Endodermal cell (in vitro differentiated cells): Measurements from ENCODE around the gene ADAMTS12. TPM values are rescaled to one million over a fixed set of nuclear protein-coding genes. Genes with fewer than 3 reads are reported as not detected.

ENCODE experiments used
- DNase-seq: peaks from one replicate; pipeline ENCODE4 v3.0.0-alpha.2; 2017
- H3K27ac ChIP-seq: 2 replicates; pipeline ENCODE4 v1.5.1; 2013; ENCODE audit warnings: mild to moderate bottlenecking, low read depth, low read length, moderate library complexity
- H3K27me3 ChIP-seq: 2 replicates; pipeline ENCODE4 v1.6.1; 2013; ENCODE audit warnings: mild to moderate bottlenecking, low read length, moderate library complexity; ENCODE audit not compliant: insufficient read depth, control insufficient read depth, poor library complexity, severe bottlenecking
- H3K36me3 ChIP-seq: 2 replicates; pipeline ENCODE4 v1.7.0; 2013; ENCODE audit warnings: mild to moderate bottlenecking, low read length, moderate library complexity; ENCODE audit not compliant: control insufficient read depth, insufficient read depth
- H3K4me1 ChIP-seq: one replicate; pipeline ENCODE4 v1.7.0; 2013; ENCODE audit warnings: low read length; ENCODE audit not compliant: control insufficient read depth, insufficient read depth
- H3K4me3 ChIP-seq: 2 replicates; pipeline ENCODE4 v1.5.1; 2013; ENCODE audit warnings: mild to moderate bottlenecking, low read length, moderate library complexity
- H3K9ac ChIP-seq: 2 replicates; pipeline ENCODE4 v1.6.1; 2013; ENCODE audit warnings: mild to moderate bottlenecking, low read length, moderate library complexity; ENCODE audit not compliant: poor library complexity, severe bottlenecking; ENCODE audit errors: extremely low read depth
- H3K9me3 ChIP-seq: 2 replicates; pipeline ENCODE4 v1.6.1; 2013; ENCODE audit warnings: mild to moderate bottlenecking, low read length, moderate library complexity; ENCODE audit not compliant: control insufficient read depth
- H3K27ac Mint-ChIP-seq: 2 replicates; pipeline ENCODE4 v1.8.0; 2020; ENCODE audit warnings: mixed read lengths
- H3K27me3 Mint-ChIP-seq: 2 replicates; pipeline ENCODE4 v1.8.0; 2021; ENCODE audit warnings: mild to moderate bottlenecking, mixed read lengths; ENCODE audit not compliant: insufficient read depth
- H3K36me3 Mint-ChIP-seq: 2 replicates; pipeline ENCODE4 v1.8.0; 2020; ENCODE audit warnings: low read depth, mixed read lengths
- H3K4me1 Mint-ChIP-seq: 2 replicates; pipeline ENCODE4 v1.8.0; 2020; ENCODE audit warnings: mixed read lengths
- H3K4me3 Mint-ChIP-seq: 2 replicates; pipeline ENCODE4 v1.8.0; 2020; ENCODE audit warnings: mild to moderate bottlenecking, moderate library complexity, mixed read lengths
- H3K9me3 Mint-ChIP-seq: 2 replicates; pipeline ENCODE4 v1.8.0; 2020; ENCODE audit warnings: mild to moderate bottlenecking, mixed read lengths
- CTCF ChIP-seq: fragments of 200-600 bp; sonication (generic); conservative IDR thresholded peaks from 2 replicates; pipeline ENCODE4 v1.5.0; 2021; ENCODE audit warnings: antibody characterized with exemption, mild to moderate bottlenecking
- WGBS, 2 experiments: methylation state at CpG; one replicate each; pipeline versions ENCODE4 v1.1.5 to v1.1.7; 2013; ENCODE audit warnings: missing lambda C conversion rate in 2 of 2, mixed read lengths in 1 of 2; ENCODE audit not compliant: insufficient coverage in 1 of 2, insufficient read length in 1 of 2; 5-methylcytosine and 5-hydroxymethylcytosine counted together
- total RNA-seq, 2 donors: library from RNA; stranded (reverse); fragmentation: NEBNext Ultra II Directional in 1 of 2; extraction: Animal tissue kit (Norgen Biotek cat#: 25700) in 1 of 2; gene quantifications; 2 replicates in 1 of 2; 3 replicates in 1 of 2; pipeline ENCODE4 v1.2.1, GENCODE V29; 2021

ADAMTS12 gene
- total RNA-seq, 2 donors from 2014 or later = 80.2 to 123 TPM

GRCh38 chr5:33939556-33940262 lies 47.9 kb upstream of the ADAMTS12 start:
- Mint-ChIP-seq H3K27ac (no peak overlapping the region), H3K4me3 (no peak overlapping the region), H3K4me1 (peaks cover 11% of the 10 kb centered on the region), H3K9me3 (peaks cover 3% of the 10 kb centered on the region), H3K27me3 (peaks cover 40% of the 10 kb centered on the region), H3K36me3 (no peaks in the 10 kb centered on the region)
- TF ChIP-seq CTCF = no peak
- H3K36me3 ChIP-seq = no peaks in the 10 kb centered on the region
- H3K27ac ChIP-seq = no peak overlapping the region
- H3K27me3 ChIP-seq = peaks cover 20% of the 10 kb centered on the region
- no peaks in the 10 kb centered on the region for H3K9me3 ChIP-seq
- no peak overlapping the region for H3K4me3 ChIP-seq
- whole genome bisulfite sequencing, 2 experiments = 87 to 96% methylated on average over 5 to 8 of the region's 8 CpGs
- no peak for DNase-seq
- peaks cover 6% of the 10 kb centered on the region for H3K4me1 ChIP-seq
- H3K9ac ChIP-seq = no peak overlapping the region

GRCh38 chr5:33938881-33939280 lies 47.1 kb upstream of the ADAMTS12 start:
- no peaks in the 10 kb centered on the region for H3K36me3 Mint-ChIP-seq
- no peak overlapping the region for H3K4me3 Mint-ChIP-seq
- H3K27ac ChIP-seq = no peak overlapping the region
- H3K9me3 ChIP-seq = no peaks in the 10 kb centered on the region
- H3K9me3 Mint-ChIP-seq = peaks cover 3% of the 10 kb centered on the region
- no peak overlapping the region for H3K9ac ChIP-seq
- no peaks in the 10 kb centered on the region for H3K36me3 ChIP-seq
- TF ChIP-seq CTCF = no peak
- H3K4me1 ChIP-seq = peaks cover 3% of the 10 kb centered on the region
- H3K27me3 ChIP-seq = peaks cover 20% of the 10 kb centered on the region
- H3K27ac Mint-ChIP-seq = no peak overlapping the region
- peaks cover 40% of the 10 kb centered on the region for H3K27me3 Mint-ChIP-seq
- peaks cover 14% of the 10 kb centered on the region for H3K4me1 Mint-ChIP-seq
- WGBS, 2 experiments = 96 to 97% methylated on average over 13 to 15 of the region's 15 CpGs
- DNase-seq = no peak
- H3K4me3 ChIP-seq = no peak overlapping the region

- no peak for TF ChIP-seq CTCF
- DNase-seq = no peak
- Histone ChIP-seq H3K4me3 (no peak overlapping the region), H3K4me1 (peaks cover 3% of the 10 kb centered on the region), H3K27me3 (peaks cover 20% of the 10 kb centered on the region), H3K9me3 (no peaks in the 10 kb centered on the region), H3K27ac (no peak overlapping the region), H3K36me3 (no peaks in the 10 kb centered on the region), H3K9ac (no peak overlapping the region)
- Mint-ChIP-seq H3K9me3 (peaks cover 3% of the 10 kb centered on the region), H3K27ac (no peak overlapping the region), H3K4me3 (no peak overlapping the region), H3K36me3 (no peaks in the 10 kb centered on the region), H3K27me3 (peaks cover 40% of the 10 kb centered on the region), H3K4me1 (peaks cover 14% of the 10 kb centered on the region)
- WGBS, 2 experiments = 93 to 96% methylated on average over 13 to 14 of the region's 14 CpGs
These were observed 46.7 kb upstream of the ADAMTS12 start for GRCh38 chr5:33938507-33938796.
